SU-DHL-6 (cell line): ENCODE results near the gene EFCAB6.

Experiments
- H2AFZ ChIP-seq: fragments of 200-600 bp; sonication (generic); 2 replicates; pipeline ENCODE4 v1.6.1; 2014; ENCODE audit warnings: low read depth, mild to moderate bottlenecking, moderate library complexity, mixed read lengths, antibody characterized with exemption, low read length; ENCODE audit not compliant: severe bottlenecking
- H3F3A ChIP-seq: fragments of 200-600 bp; shearing (Covaris generic); 2 replicates; pipeline ENCODE4 v1.6.0; 2016; ENCODE audit warnings: antibody characterized with exemption, mild to moderate bottlenecking; ENCODE audit not compliant: insufficient read depth
- H3K27ac ChIP-seq: fragments of 200-600 bp; sonication (generic); 2 replicates; pipeline ENCODE4 v1.5.1; 2016; ENCODE audit warnings: low read depth, mild to moderate bottlenecking, low read length, moderate library complexity, mixed read lengths
- H3K27me3 ChIP-seq: fragments of 200-600 bp; sonication (generic), shearing (Covaris generic); 2 replicates; pipeline ENCODE4 v1.6.0; 2014; ENCODE audit warnings: mild to moderate bottlenecking, low read length
- H3K36me3 ChIP-seq: fragments of 200-600 bp; sonication (generic); 2 replicates; pipeline ENCODE4 v1.6.1; 2014; ENCODE audit warnings: mild to moderate bottlenecking, low read length, mixed read lengths
- H3K4me2 ChIP-seq: fragments of 300-600, 200-600 bp; shearing (Covaris generic), sonication (generic); 2 replicates; pipeline ENCODE4 v1.6.0; 2014; ENCODE audit warnings: low read length, low read depth, mild to moderate bottlenecking; ENCODE audit not compliant: poor library complexity, severe bottlenecking
- H3K4me3 ChIP-seq: fragments of 200-600 bp; sonication (generic); 2 replicates; pipeline ENCODE4 v1.5.1; 2014; ENCODE audit warnings: antibody characterized with exemption, low read length, mild to moderate bottlenecking, mixed read lengths; ENCODE audit not compliant: insufficient read depth, poor library complexity, severe bottlenecking
- H3K79me2 ChIP-seq: fragments of 200-600 bp; sonication (generic); 2 replicates; pipeline ENCODE4 v1.6.1; 2014; ENCODE audit warnings: mild to moderate bottlenecking, low read length, moderate library complexity; ENCODE audit not compliant: insufficient read depth
- H3K9ac ChIP-seq: fragments of 200-600 bp; sonication (generic); 2 replicates; pipeline ENCODE4 v1.7.0; 2014; ENCODE audit warnings: mild to moderate bottlenecking, low read length
- H3K9me2 ChIP-seq: fragments of 200-600 bp; sonication (generic); replicated peaks from 2 replicates; pipeline ENCODE4 v1.6.1; 2014; ENCODE audit warnings: low read length; ENCODE audit not compliant: insufficient read depth
- H3K9me3 ChIP-seq: fragments of 200-600 bp; sonication (generic); 2 replicates; pipeline ENCODE4 v1.6.1; 2014; ENCODE audit warnings: low read length, mixed read lengths; ENCODE audit not compliant: insufficient read depth
- H4K20me1 ChIP-seq: fragments of 200-600 bp; sonication (generic); 2 replicates; pipeline ENCODE4 v1.6.1; 2014; ENCODE audit warnings: low read depth, mild to moderate bottlenecking, antibody characterized with exemption, low read length, moderate library complexity, mixed read lengths
- EZH2phosphoT487 ChIP-seq: fragments of 200-600 bp; sonication (generic), shearing (Covaris generic); conservative IDR thresholded peaks from 2 replicates; pipeline ENCODE4 v1.6.1; 2018; ENCODE audit warnings: mild to moderate bottlenecking, antibody characterized with exemption, low read length, moderate library complexity, mixed read lengths
- TF ChIP-seq, protein P1 (sequence below): fragments of 200-600 bp; sonication (generic); IDR thresholded peaks from one replicate; pipeline ENCODE4 v1.5.1; 2017; ENCODE audit warnings: antibody characterized with exemption, mild to moderate bottlenecking, low read length, moderate library complexity; ENCODE audit not compliant: insufficient read depth, poor library complexity, severe bottlenecking

Gene EFCAB6

DNA sequence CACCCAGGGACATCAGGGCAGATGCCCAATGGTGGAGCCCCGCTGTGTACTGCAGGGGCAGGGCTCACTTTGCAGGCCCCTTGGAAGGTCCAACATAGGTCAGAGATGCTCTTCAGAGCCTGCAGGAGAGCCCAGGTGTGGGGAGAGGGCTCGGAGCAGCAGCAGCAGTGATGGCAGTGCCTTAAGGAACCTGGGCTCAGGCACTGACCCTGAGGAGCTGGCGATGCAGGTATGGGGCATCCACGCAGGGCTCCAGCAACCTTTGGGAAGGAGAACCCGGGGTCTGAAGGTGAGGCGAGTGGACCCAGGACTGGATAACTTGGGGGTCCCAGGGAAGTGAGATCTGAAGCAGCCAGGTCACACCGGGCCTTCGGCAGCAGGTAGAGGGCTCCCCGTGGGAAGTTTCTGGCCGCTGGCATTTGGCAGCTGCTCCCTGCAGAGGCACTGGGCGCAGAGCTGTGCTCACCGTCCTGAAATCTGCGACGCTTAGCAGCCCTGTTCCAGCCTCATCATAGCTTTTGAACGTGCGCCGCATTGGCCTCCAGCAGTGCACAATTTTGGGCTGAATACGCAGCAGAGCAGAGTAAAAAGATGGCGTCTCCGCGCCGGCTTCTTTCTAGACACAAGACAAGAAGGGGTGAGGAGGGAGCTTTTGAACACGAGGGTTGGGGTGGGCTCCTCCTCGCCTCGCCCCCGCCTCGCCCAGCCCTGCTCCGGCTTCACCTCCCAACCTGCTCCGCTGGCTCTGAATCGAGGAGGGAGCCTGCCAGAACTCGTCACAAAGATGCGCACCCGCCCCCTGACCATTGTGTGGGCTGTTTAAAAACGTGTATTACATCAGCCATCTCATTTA is 281.5 kb downstream of the EFCAB6 start:
- Histone ChIP-seq H3K9me3 (no peaks in the 10 kb centered on the region), H3K27me3 (no peaks in the 10 kb centered on the region), H4K20me1 (no peaks in the 10 kb centered on the region), H3K4me3 (no peak overlapping the region), H2AFZ (no peak overlapping the region), H3K27ac (no peak overlapping the region), H3K9me2 (no peaks in the 10 kb centered on the region), H3K36me3 (no peaks in the 10 kb centered on the region), H3K79me2 (no peaks in the 10 kb centered on the region), H3F3A (no peaks in the 10 kb centered on the region), H3K9ac (no peak overlapping the region), H3K4me2 (no peak overlapping the region)
- TF ChIP-seq, protein P1, sequence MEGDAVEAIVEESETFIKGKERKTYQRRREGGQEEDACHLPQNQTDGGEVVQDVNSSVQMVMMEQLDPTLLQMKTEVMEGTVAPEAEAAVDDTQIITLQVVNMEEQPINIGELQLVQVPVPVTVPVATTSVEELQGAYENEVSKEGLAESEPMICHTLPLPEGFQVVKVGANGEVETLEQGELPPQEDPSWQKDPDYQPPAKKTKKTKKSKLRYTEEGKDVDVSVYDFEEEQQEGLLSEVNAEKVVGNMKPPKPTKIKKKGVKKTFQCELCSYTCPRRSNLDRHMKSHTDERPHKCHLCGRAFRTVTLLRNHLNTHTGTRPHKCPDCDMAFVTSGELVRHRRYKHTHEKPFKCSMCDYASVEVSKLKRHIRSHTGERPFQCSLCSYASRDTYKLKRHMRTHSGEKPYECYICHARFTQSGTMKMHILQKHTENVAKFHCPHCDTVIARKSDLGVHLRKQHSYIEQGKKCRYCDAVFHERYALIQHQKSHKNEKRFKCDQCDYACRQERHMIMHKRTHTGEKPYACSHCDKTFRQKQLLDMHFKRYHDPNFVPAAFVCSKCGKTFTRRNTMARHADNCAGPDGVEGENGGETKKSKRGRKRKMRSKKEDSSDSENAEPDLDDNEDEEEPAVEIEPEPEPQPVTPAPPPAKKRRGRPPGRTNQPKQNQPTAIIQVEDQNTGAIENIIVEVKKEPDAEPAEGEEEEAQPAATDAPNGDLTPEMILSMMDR = no peak
- TF ChIP-seq EZH2phosphoT487 = no peak

DNA sequence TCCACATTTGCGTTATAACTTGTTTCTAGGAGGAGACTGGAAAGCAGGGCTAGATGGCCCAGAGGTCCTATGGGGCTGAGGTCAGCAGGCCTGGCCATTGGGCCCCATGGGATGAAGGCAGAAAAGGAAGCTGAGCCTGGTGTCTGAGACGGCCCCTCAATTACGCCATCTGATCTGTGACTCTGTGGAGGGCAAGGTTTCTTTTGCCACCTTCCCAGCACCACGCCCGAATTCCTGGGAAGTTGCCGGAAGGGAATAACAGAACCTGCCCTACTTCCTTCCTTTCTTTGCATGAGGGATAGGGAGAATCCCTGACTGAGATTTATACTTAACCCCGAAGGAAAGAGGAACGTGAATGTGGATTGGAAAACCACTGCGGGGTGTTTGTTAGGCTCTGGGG is 282.2 kb downstream of the EFCAB6 start:
- H3K27ac ChIP-seq = no peak overlapping the region
- H2AFZ ChIP-seq = no peak overlapping the region
- H3K79me2 ChIP-seq = no peaks in the 10 kb centered on the region
- no peaks in the 10 kb centered on the region for H4K20me1 ChIP-seq
- no peak overlapping the region for H3K4me3 ChIP-seq
- H3K27me3 ChIP-seq = no peaks in the 10 kb centered on the region
- no peak overlapping the region for H3K4me2 ChIP-seq
- H3K36me3 ChIP-seq = no peaks in the 10 kb centered on the region
- H3F3A ChIP-seq = no peaks in the 10 kb centered on the region
- no peak overlapping the region for H3K9ac ChIP-seq
- no peaks in the 10 kb centered on the region for H3K9me2 ChIP-seq
- TF ChIP-seq, protein P1 = no peak
- no peak for TF ChIP-seq EZH2phosphoT487
- no peaks in the 10 kb centered on the region for H3K9me3 ChIP-seq

DNA sequence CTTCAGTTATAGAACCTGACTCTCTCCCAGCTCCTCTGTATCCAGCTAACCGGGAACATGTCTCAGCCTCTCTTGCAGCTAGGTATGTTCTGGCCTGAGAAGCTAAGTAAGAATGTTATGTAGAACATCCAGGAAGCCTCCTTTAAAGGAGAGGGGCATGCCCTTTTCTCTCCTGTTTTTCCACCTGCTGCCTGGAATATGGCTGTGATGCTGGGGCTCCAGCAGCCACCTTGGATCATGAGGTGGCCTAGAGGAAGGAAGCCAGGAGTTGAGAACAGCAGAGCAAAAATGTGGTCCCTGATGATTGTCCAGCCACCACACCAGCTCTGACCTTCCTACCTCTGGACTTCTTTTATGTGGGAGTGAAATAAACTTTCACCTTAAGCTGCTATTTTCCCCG is 282.6 kb downstream of the EFCAB6 start:
- no peaks in the 10 kb centered on the region for H3K9me3 ChIP-seq
- no peaks in the 10 kb centered on the region for H4K20me1 ChIP-seq
- no peak overlapping the region for H3K27ac ChIP-seq
- H3K9ac ChIP-seq = no peak overlapping the region
- H3K4me2 ChIP-seq = no peak overlapping the region
- no peaks in the 10 kb centered on the region for H3F3A ChIP-seq
- no peak overlapping the region for H3K4me3 ChIP-seq
- no peaks in the 10 kb centered on the region for H3K27me3 ChIP-seq
- no peak overlapping the region for H2AFZ ChIP-seq
- no peaks in the 10 kb centered on the region for H3K36me3 ChIP-seq
- TF ChIP-seq EZH2phosphoT487 = no peak
- TF ChIP-seq, protein P1 = no peak
- no peaks in the 10 kb centered on the region for H3K79me2 ChIP-seq
- H3K9me2 ChIP-seq = no peaks in the 10 kb centered on the region
